Astrocyte of the spinal cord (primary cell): ENCODE data around the gene TNIP1.

ENCODE experiments used
- DNase-seq: peaks from one replicate; pipeline ENCODE4 v3.0.0; 2011; ENCODE audit warnings: low read depth, low spot score
- H3K4me3 ChIP-seq: 2 replicates; pipeline ENCODE4 v1.5.1; 2011; ENCODE audit warnings: low read depth, mild to moderate bottlenecking, low read length, moderate library complexity
- in situ Hi-C: cut with HindIII; loops from 2 replicates; pipeline ENCODE4 v1.10.0; 2017; ENCODE audit warnings: low sequenced_read_pairs
- TF ChIP-seq, protein P1 (sequence below): IDR thresholded peaks from 2 replicates; pipeline ENCODE4 v1.5.1; 2012; ENCODE audit warnings: low read depth, mild to moderate bottlenecking, low read length, inconsistent platforms

The TNIP1 gene

DNA sequence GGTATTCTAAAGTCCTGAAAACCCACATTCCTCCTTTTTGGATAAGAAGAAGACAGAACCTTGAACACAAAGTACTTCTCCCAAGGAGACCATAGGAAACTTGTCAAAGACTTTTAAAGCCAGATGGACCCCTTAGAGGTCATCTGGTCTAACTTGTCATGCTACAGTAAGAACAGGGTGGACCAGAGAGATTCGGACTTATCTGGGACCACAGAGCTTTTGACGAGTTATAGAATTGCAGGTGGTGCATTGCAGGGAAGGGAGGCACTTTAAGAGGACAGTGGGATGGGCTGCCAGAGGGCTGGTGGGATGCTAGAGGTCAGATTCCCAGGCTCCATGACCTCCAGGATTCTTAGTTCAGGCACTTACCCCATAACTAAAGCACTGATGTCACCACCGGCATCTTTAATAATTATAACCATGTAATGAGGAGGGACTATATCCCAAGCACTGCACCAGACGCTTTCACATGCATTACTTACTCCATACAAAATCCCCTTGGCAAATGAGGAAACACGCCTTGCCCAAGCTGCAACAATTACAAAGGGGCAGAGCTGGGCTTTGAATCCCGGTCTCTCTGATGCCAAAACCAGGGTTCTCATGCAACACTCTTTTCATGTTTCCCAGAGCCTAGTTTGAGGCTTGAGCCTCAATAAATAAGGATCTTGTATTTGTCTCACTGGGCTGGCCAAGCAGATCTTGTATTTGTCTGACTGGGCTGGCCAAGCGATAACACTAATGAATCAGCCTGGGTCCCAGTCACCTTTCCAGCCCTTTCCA is 73.2 kb downstream of the TNIP1 start:
- no peak overlapping the region for H3K4me3 ChIP-seq
- DNase-seq, result no peak
- in situ Hi-C loops, result no loop called here
- TF ChIP-seq, protein P1, sequence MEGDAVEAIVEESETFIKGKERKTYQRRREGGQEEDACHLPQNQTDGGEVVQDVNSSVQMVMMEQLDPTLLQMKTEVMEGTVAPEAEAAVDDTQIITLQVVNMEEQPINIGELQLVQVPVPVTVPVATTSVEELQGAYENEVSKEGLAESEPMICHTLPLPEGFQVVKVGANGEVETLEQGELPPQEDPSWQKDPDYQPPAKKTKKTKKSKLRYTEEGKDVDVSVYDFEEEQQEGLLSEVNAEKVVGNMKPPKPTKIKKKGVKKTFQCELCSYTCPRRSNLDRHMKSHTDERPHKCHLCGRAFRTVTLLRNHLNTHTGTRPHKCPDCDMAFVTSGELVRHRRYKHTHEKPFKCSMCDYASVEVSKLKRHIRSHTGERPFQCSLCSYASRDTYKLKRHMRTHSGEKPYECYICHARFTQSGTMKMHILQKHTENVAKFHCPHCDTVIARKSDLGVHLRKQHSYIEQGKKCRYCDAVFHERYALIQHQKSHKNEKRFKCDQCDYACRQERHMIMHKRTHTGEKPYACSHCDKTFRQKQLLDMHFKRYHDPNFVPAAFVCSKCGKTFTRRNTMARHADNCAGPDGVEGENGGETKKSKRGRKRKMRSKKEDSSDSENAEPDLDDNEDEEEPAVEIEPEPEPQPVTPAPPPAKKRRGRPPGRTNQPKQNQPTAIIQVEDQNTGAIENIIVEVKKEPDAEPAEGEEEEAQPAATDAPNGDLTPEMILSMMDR, result no peak

DNA sequence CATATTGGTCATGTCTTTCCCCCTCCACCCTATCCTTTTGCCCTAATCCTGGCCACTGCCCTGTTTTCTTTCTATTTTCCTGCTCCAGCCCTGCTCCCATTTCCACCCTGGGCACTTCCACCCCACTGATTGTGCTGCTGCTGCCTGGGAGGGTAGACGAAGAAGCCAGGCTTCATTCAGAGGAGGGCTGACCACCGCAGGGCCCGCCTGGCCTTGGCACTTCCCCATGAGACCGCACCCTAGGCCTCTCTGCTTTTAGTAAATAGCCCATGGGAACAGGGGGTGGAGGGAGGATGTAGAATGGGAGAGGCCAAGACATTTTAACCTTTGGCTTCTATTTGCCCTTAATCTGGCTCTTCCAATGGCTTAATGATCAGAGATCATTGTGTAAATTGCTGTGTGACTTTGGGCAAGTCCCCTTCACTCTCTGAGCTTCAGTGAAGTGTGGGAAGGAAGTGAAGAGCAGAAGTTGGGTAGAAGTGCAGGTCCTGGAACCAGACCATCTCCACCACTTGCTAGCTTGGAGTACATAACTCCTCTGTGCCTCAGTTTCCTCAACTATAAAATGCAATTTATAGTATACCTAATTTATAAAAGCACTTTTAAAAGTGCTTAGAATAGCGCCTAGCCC is 74.0 kb downstream of the TNIP1 start:
- no peak overlapping the region for H3K4me3 ChIP-seq
- in situ Hi-C loops, result no loop called here
- TF ChIP-seq, protein P1, result no peak
- DNase-seq, result no peak

DNA sequence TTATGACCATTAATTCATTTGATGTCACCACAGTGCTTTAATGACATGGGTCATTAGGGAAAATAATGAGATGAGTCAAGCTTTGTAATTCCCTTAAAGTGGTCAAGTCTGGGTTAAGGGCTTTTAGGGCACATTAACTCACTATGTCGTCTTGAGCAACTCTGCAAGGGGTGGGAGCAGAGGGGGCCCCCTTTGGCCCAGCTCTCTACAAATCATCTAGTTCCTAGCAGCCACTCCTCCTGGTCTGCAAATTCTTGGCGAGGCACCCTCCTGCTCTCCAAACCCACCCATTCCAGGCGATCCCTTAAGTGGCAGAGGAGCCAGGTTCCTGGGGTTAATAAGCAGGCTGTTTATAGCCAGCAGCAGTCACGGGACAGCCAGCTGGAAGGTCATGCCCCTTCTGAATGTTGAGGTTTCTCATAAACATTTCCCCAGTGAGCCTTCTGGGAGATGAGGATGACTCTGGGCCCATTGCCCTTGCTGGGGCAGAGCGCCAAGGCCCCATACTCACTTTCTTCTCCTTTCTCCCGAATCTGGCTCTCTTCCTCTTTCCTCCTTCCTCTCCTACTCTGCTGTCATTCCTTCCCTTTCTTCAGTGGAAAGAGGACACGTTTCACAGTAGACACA is 74.8 kb downstream of the TNIP1 start:
- DNase-seq, result no peak
- in situ Hi-C loops, result no loop called here

DNA sequence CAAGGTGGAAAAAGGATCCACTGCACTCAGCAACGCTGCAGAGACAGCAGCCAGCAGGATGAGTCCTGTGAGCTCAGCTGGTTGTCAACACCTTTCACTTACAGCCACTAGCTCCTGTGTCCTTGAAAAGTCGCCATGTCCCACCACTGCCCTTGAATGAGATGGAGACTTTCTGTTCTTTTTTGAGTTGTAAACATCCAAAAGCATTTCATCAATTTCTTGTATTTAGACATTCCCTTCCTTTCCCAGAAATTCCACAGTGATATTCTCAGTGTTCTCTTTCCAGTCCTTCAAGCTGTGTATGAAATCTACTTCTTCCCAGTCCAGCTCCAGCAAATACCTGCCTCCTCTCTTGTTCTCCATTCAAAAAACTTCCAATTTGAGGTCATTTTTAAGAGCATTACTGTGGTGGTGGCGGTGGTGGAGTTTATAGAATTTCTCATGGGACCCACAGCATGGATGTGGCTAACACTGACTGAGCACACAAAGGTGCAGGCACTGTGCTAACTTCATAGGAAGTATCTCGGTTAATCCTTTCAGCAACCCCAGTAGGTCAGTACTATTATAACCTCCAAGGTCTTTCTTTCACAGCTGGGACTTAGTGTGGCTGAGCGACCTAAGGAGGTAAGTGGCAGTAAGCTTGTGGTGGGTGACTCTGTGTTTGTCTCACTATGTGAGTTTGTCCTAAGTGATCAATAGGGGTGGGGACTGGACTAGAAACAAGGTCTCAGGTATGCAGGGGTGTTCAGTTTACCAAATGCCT is 75.5 kb downstream of the TNIP1 start:
- no peak overlapping the region for H3K4me3 ChIP-seq
- no peak for DNase-seq
- TF ChIP-seq, protein P1, result no peak
- in situ Hi-C loops, result no loop called here

More for the DNA sequence above, 74.8 kb downstream of the TNIP1 start:
- TF ChIP-seq, protein P1, result no peak
- H3K4me3 ChIP-seq, result no peak overlapping the region

DNA sequence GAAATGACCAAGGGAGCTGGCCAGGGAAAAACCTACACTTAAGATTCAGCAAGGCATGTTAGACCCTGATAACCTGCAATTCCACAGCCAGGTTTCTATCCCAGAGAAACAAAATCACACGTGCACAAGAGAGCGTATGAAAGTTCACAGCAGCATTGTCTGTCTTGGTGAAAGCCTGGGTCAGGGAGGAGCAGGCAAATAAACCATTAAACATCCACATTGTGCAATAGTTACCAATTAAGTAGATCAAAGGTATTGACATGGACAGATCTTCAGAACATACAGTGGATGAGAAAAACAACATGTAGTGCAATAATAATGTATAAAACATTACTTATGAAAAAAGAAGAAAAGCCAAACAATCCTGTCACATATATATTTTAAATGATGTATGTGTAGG is 76.3 kb downstream of the TNIP1 start:
- H3K4me3 ChIP-seq, result no peak overlapping the region
- in situ Hi-C loops, result no loop called here
- no peak for DNase-seq
- TF ChIP-seq, protein P1, result no peak

DNA sequence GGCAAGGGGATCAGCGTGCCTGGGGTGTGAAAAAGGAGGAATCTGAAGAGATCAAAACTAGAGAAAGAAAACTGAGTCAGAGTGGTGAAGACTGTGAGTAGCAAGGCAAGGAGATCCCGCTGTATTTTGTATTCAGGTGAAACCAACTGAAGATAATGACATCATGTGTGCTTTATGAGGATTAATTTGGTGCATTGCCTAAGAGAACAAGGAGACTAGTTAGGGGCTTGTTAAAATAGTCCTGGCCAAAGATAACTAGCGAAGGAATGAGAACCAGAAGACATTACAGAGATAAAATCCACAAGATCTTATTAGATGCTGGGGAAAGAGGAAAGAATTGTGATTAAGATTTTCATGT is 77.4 kb downstream of the TNIP1 start:
- no peak for DNase-seq
- in situ Hi-C loops, result no loop called here
- TF ChIP-seq, protein P1, result no peak

More for the DNA sequence above, 77.4 kb downstream of the TNIP1 start:
- H3K4me3 ChIP-seq, result no peak overlapping the region
